Stimulated activated CD4-positive, alpha-beta T cell treated with anti-CD3 and anti-CD28 coated beads, Interleukin-15, amount 100 ng/mL, for 24 hours (primary cell): ENCODE measurements around the gene CRISP1.
"Not testable (repeated sequence)": the region's sequence is repeated elsewhere in the genome, so short reads cannot be mapped to it uniquely, and the experiment has no call there.

Source experiments
- DNase-seq: peaks from one replicate; pipeline ENCODE4 v3.0.0-alpha.2; 2020

Gene CRISP1

DNA sequence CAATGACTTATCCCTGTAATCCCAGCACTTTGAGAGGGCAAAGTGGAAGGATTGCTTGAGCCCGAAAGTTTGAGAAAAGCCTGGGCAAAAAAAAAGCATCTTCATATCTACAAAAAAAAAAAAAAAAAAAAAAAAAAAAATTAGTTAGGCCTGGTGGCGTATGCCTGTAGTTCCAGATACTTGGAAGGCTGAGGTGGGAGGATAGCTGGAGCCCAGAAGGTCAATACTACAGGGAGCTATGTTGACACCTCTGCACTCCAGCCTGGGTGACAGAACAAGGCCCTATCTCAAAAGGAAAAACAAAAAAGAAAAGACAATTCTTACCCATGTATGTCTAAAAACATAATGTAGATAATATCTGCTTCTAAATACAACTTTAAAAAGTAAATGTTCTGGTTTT lies 27.2 kb downstream of the CRISP1 start:
- DNase-seq = no peak

DNA sequence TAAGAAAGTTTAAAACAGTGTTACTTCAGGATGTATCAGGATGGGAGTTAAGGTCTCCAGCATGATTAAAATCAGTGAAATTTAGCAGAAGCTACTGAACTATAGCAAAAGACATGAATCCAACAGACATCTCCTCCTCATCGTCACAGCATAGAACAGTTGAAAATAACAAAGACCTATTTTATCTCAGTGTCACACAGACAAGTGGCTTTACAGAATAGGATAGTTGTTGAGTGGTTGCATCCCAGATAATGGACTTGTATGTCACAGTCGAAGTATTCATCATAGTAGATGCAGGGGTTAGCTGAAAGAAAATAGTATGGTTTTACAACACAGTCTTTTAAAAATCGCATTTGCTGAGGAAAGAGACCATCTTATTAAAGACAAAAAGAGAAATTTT lies 31.2 kb downstream of the CRISP1 start:
- no peak for DNase-seq

DNA sequence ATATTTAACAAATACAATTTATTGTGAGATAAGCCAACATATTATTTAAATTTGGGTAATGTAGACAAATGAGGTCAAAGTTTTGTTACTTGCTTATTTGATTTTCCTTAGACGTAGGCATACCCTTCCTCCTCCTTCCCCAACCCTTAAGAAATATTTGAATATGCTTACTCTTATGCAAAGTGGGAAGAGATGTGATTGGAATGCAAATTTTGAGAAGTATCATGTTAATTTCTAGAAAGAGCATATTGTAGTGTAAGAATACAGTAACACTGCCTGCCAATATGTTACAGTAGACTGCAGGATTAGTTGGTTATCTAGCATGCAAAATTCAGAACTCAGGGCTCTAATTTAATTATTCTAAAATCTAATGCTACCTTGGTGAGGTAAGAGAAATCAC lies 32.9 kb downstream of the CRISP1 start:
- no peak for DNase-seq

GRCh38 chr6:49826743-49827406 lies 39.5 kb downstream of the CRISP1 start:
- no peak for DNase-seq

DNA sequence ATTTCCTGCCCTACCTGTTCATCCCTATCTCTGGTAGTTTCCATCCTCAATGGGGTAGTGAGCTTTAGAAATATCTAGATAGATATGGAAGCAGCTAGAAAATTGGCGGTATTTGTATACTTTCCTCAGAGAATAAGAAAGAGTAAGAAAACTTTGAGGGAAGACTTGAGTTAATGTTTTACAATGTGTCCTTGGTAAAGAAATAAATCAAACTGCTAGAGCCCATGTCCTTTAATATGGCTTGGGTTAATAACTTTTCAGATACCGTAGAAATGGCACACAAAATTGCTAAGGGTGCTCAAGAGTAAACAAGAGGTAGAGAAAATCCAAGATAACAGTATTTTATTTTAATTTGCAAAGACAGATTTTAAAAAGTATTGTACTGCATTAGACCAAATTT lies 51.2 kb downstream of the CRISP1 start:
- DNase-seq = no peak

GRCh38 chr6:49813248-49813647 lies 53.1 kb downstream of the CRISP1 start:
- no peak for DNase-seq

DNA sequence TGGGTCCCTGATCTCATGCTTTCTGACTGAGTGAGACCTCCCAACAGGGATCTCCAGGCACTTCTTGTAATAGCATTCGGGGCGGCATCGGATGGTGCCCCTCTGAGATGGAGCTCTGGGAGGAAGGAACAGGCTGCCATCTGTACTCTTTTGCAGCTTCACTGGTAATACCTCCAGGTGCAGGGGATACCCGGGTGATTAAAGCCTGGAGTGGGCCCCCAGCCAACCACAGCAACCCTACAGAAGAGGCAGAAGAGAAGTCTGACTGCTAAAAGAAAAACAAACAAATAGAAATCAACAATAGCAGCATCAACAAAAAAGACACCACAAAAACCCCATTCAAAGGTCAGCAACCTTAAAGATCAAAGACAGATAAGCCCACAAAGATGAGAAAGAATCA lies 60.2 kb downstream of the CRISP1 start:
- DNase-seq = no peak

DNA sequence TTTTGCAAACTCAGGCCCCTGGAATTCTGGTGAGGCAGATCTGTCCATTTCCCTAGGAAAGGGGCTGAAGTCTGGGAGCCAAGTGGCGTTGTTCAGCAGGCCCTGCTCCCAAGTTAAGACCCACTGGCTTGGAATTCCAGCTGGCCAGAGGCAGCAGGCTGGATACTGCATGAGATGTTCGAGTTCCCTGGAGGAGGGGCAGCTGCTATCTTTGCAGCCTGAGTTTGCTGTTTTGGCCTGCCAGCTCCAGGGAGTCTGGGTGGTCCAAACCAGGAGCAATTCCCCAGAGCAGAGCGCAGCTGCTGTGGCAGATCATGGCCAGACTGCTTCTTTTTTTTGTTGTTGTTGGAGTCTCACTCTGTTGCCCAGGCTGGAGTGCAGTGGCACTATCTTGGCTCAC lies 61.1 kb downstream of the CRISP1 start:
- no peak for DNase-seq

GRCh38 chr6:49801525-49801924 lies 64.8 kb downstream of the CRISP1 start:
- no peak for DNase-seq

DNA sequence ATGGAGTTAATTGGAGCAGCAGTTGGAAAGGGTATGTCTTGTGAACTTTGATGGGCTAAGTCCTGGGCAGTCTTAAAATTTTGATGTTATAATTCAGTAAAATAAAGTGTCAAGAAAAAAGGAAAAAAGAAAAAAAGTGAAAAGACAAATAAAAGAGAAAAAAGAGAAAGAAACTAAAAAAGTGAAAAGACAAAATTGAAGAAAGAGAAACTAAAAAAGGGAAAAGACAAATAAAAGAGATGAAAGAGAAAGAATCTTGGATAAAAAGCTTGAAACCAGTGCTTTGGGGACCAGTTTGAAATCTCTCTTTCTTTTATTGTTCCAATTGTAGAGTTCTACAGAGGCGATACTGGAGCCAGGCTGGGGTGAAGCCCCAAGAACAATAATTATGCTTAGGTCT lies 67.2 kb downstream of the CRISP1 start:
- DNase-seq = no peak

GRCh38 chr6:49796842-49797455 lies 69.4 kb downstream of the CRISP1 start:
- DNase-seq = not testable (repeated sequence)

- DNase-seq = no peak
Observed at GRCh38 chr6:49790341-49790740, 76.0 kb downstream of the CRISP1 start.

DNA sequence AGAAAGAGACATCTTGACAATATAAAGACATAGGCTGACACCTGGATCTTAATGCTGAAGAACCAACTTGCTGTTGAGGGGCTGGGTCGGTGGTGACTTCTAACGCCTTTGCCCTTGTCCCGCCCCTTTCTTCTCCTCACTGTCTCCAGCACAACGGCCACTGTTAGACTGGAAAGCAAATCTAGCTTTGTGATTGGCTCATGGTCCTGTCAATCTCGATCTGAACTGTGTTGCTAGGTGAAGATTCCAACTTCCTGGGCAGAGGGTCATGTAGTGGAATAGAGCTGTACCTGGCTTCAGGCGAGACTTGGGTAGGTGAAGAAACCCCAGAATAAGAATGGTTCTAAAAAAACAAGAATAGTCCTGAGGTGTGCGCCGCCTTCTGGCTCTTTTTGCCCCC lies 79.2 kb downstream of the CRISP1 start, which contains the start of gene PGK2:
Gene PGK2 (minus strand): TSS at position 110 of the 400 bp plus-strand sequence. CDS start 98 bp downstream, at position 12.
- no peak for DNase-seq

DNA sequence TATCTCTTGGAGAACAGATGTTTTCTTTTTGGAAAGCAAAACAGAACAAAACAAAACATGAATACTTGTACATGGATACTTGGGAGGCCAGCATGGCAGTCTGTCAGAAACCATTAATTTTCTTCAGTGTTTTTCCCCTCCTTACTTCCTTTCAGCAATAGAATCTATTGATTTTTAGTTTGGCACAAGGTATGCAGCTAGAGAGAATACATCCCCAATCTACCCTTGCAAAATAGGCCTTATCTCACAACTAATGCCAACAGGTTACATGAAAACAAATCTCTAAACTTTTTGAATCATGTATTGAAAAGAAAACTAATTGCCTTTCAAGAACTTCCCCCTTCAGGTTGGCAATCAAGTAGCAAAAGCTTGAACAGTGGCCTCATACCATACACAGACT lies 82.1 kb downstream of the CRISP1 start:
- no peak for DNase-seq
